H9 (cell line): Measurements from ENCODE around the gene FAM53C. TPM values are rescaled to one million over a fixed set of nuclear protein-coding genes. Genes with fewer than 3 reads are reported as not detected.
A peak's percentile ranks its signal among the peaks of the same experiment; 100 is the strongest.

ENCODE experiments used
- DNase-seq: peaks from one replicate; pipeline ENCODE4 v3.0.0-alpha.2; 2017
- H2AFZ ChIP-seq: one replicate; pipeline ENCODE4 v1.6.1; 2013; ENCODE audit warnings: mild to moderate bottlenecking, low read length, control low read depth, moderate library complexity
- H2AK5ac ChIP-seq: 2 replicates; pipeline ENCODE4 v1.6.1; 2013; ENCODE audit warnings: low read length, control low read depth, mixed read lengths; ENCODE audit not compliant: insufficient read length
- H2BK120ac ChIP-seq: one replicate; pipeline ENCODE4 v1.6.1; 2013; ENCODE audit warnings: low read depth, mild to moderate bottlenecking, low read length, control low read depth, inconsistent platforms; ENCODE audit not compliant: poor library complexity, severe bottlenecking
- H2BK12ac ChIP-seq: 2 replicates; pipeline ENCODE4 v1.6.1; 2013; ENCODE audit warnings: low read length, control low read depth, mixed read lengths, low read depth; ENCODE audit not compliant: insufficient read length
- H2BK15ac ChIP-seq: 2 replicates; pipeline ENCODE4 v1.6.1; 2013; ENCODE audit warnings: low read depth, low read length, control low read depth
- H2BK20ac ChIP-seq: one replicate; pipeline ENCODE4 v1.6.1; 2013; ENCODE audit warnings: low read depth, mild to moderate bottlenecking, low read length, control low read depth, inconsistent platforms; ENCODE audit not compliant: poor library complexity, severe bottlenecking
- H2BK5ac ChIP-seq: 2 replicates; pipeline ENCODE4 v1.6.1; 2013; ENCODE audit warnings: low read length, control low read depth, mixed read lengths; ENCODE audit not compliant: insufficient read length
- H3K14ac ChIP-seq: 2 replicates; pipeline ENCODE4 v1.6.1; 2013; ENCODE audit warnings: low read length, control low read depth; ENCODE audit not compliant: insufficient read depth
- H3K18ac ChIP-seq: 2 replicates; pipeline ENCODE4 v1.6.1; 2013; ENCODE audit warnings: low read depth, mild to moderate bottlenecking, mixed read lengths, low read length, control low read depth; ENCODE audit not compliant: insufficient read length
- H3K23ac ChIP-seq: 2 replicates; pipeline ENCODE4 v1.6.1; 2013; ENCODE audit warnings: low read length, control low read depth, mixed read lengths, low read depth; ENCODE audit not compliant: insufficient read length
- H3K23me2 ChIP-seq: 2 replicates; pipeline ENCODE4 v1.6.1; 2013; ENCODE audit warnings: low read depth, mild to moderate bottlenecking, mixed read lengths, low read length, control low read depth; ENCODE audit not compliant: insufficient read length, poor library complexity, severe bottlenecking
- H3K27ac ChIP-seq: 2 replicates; pipeline ENCODE4 v1.5.1; 2013; ENCODE audit warnings: low read length, control low read depth, mixed read lengths, low read depth; ENCODE audit not compliant: insufficient read length
- H3K27me3 ChIP-seq: 2 replicates; pipeline ENCODE4 v1.6.1; 2013; ENCODE audit warnings: low read length, control low read depth, inconsistent platforms; ENCODE audit not compliant: insufficient read depth
- H3K4ac ChIP-seq: 2 replicates; pipeline ENCODE4 v1.6.1; 2013; ENCODE audit warnings: low read depth, mild to moderate bottlenecking, control low read depth, inconsistent platforms, low read length, moderate library complexity
- H3K4me1 ChIP-seq: 2 replicates; pipeline ENCODE4 v1.6.1; 2013; ENCODE audit warnings: low read length, control low read depth, inconsistent platforms; ENCODE audit not compliant: insufficient read depth
- H3K4me2 ChIP-seq: 2 replicates; pipeline ENCODE4 v1.6.1; 2013; ENCODE audit warnings: low read length, control low read depth, mixed read lengths; ENCODE audit not compliant: insufficient read length, insufficient read depth
- H3K56ac ChIP-seq: 2 replicates; pipeline ENCODE4 v1.6.1; 2013; ENCODE audit warnings: low read depth, mild to moderate bottlenecking, mixed read lengths, low read length, control low read depth; ENCODE audit not compliant: insufficient read length
- H3K79me1 ChIP-seq: 2 replicates; pipeline ENCODE4 v1.6.1; 2013; ENCODE audit warnings: low read depth, mild to moderate bottlenecking, moderate library complexity, low read length, control low read depth, inconsistent platforms; ENCODE audit not compliant: insufficient read depth, poor library complexity, severe bottlenecking
- H3K79me2 ChIP-seq: 2 replicates; pipeline ENCODE4 v1.6.1; 2013; ENCODE audit warnings: low read length, control low read depth, inconsistent platforms; ENCODE audit not compliant: insufficient read depth
- H3K9ac ChIP-seq: 2 replicates; pipeline ENCODE4 v1.6.1; 2013; ENCODE audit warnings: low read length, control low read depth, mixed read lengths; ENCODE audit not compliant: insufficient read length; ENCODE audit errors: extremely low read depth
- H3K9me3 ChIP-seq: one replicate; pipeline ENCODE4 v1.6.1; 2013; ENCODE audit warnings: low read depth, low read length, inconsistent platforms; ENCODE audit not compliant: control insufficient read depth
- H3T11ph ChIP-seq: one replicate; pipeline ENCODE4 v1.6.1; 2013; ENCODE audit warnings: mild to moderate bottlenecking, low read length, control low read depth, inconsistent platforms
- H4K20me1 ChIP-seq: one replicate; pipeline ENCODE4 v1.6.1; 2013; ENCODE audit not compliant: control insufficient read depth, insufficient read length, insufficient read depth
- H4K5ac ChIP-seq: 2 replicates; pipeline ENCODE4 v1.6.1; 2013; ENCODE audit warnings: low read depth, mild to moderate bottlenecking, mixed read lengths, low read length, control low read depth; ENCODE audit not compliant: insufficient read length
- H4K8ac ChIP-seq: replicated peaks from 2 replicates; pipeline ENCODE4 v1.6.1; 2013; ENCODE audit warnings: low read length, control low read depth, mixed read lengths, low read depth; ENCODE audit not compliant: insufficient read length
- H4K91ac ChIP-seq: 2 replicates; pipeline ENCODE4 v1.6.1; 2013; ENCODE audit warnings: low read depth, mild to moderate bottlenecking, moderate library complexity, mixed read lengths, low read length, control low read depth; ENCODE audit not compliant: insufficient read length
- H3K27ac Mint-ChIP-seq, 3 experiments: 2 replicates in 2 of 3; 3 replicates in 1 of 3; pipeline ENCODE4 v1.8.0; 2020 to 2021; ENCODE audit warnings: mixed read lengths in 3 of 3, mild to moderate bottlenecking in 1 of 3, moderate library complexity in 1 of 3
- H3K27me3 Mint-ChIP-seq: 2 replicates; pipeline ENCODE4 v1.8.0; 2021; ENCODE audit warnings: low read depth, mild to moderate bottlenecking, moderate library complexity, mixed read lengths
- H3K36me3 Mint-ChIP-seq, 3 experiments: 2 replicates in 2 of 3; 3 replicates in 1 of 3; pipeline ENCODE4 v1.8.0; 2020 to 2021; ENCODE audit warnings: low read depth in 3 of 3, mixed read lengths in 3 of 3; ENCODE audit not compliant: insufficient read depth in 1 of 3
- H3K4me1 Mint-ChIP-seq, 2 experiments: 2 replicates each; pipeline ENCODE4 v1.8.0; 2020; ENCODE audit warnings: mixed read lengths in 2 of 2
- H3K4me3 Mint-ChIP-seq, 2 experiments: 2 replicates in 1 of 2; 3 replicates in 1 of 2; pipeline ENCODE4 v1.8.0; 2020 to 2021; ENCODE audit warnings: mild to moderate bottlenecking in 2 of 2, mixed read lengths in 2 of 2, moderate library complexity in 1 of 2
- H3K9me3 Mint-ChIP-seq, 2 experiments: 2 replicates in 1 of 2; 3 replicates in 1 of 2; pipeline ENCODE4 v1.8.0; 2020; ENCODE audit warnings: mild to moderate bottlenecking in 2 of 2, mixed read lengths in 2 of 2, moderate library complexity in 1 of 2
- WGBS: extraction: QIAGEN DNeasy Blood & Tissue Kit; methylation state at CpG from one replicate; pipeline ENCODE4 v1.1.7; 2013; ENCODE audit warnings: missing lambda C conversion rate, low lambda C conversion rate, mixed read lengths; ENCODE audit not compliant: insufficient read length; ENCODE audit errors: extremely low coverage; 5-methylcytosine and 5-hydroxymethylcytosine counted together
- total RNA-seq: library from RNA; stranded (reverse); gene quantifications from 2 replicates; pipeline ENCODE4 v1.2.1, GENCODE V29; 2021
- TF ChIP-seq, protein P1 (sequence below): fragments of 200-600 bp; sonication (generic); conservative IDR thresholded peaks from 3 replicates; pipeline ENCODE4 v1.8.0; 2021; ENCODE audit warnings: antibody characterized with exemption, mild to moderate bottlenecking

The FAM53C gene
- total RNA-seq, 1 experiment from 2014 or later = 59.6 TPM

DNA sequence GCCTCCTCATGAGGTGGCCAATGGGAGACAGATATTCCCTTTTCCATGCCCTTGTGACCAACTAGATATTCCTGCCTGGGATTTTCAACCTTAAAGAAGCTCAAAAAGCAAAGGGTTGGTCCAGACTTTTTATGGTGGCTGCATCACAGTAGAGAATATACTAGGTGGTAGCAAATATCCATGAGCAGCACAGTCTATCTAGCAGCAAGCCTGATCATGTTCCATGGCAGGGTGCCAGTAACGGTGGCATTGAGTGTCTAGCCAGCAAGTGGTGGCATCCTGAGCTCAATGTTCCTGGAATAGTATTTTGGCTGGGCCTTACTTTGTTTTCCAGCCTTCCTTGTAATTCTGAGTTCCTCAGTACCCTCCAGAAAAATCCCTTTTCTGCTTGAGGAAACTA is 32.3 kb upstream of the FAM53C start:
- Histone ChIP-seq H2BK5ac (no peak overlapping the region), H2AK5ac (no peak overlapping the region), H3K27ac (no peak overlapping the region), H3K23me2 (no peaks in the 10 kb centered on the region), H3K79me2 (no peaks in the 10 kb centered on the region), H3K56ac (no peak overlapping the region), H2AFZ (no peak overlapping the region), H3K23ac (no peak overlapping the region), H3T11ph (no peak overlapping the region), H3K4me1 (no peaks in the 10 kb centered on the region), H3K9me3 (no peaks in the 10 kb centered on the region), H2BK15ac (no peak overlapping the region), H3K18ac (no peak overlapping the region), H4K8ac (no peak overlapping the region), H3K9ac (no peak overlapping the region), H2BK120ac (no peak overlapping the region), H4K91ac (no peak overlapping the region), H2BK20ac (no peak overlapping the region), H3K79me1 (no peaks in the 10 kb centered on the region), H4K20me1 (no peaks in the 10 kb centered on the region), H2BK12ac (no peak overlapping the region), H3K14ac (no peak overlapping the region), H4K5ac (no peak overlapping the region), H3K4ac (no peak overlapping the region), H3K4me2 (no peak overlapping the region), H3K27me3 (no peaks in the 10 kb centered on the region)
- H3K27me3 Mint-ChIP-seq = no peaks in the 10 kb centered on the region
- DNase-seq = no peak
- no peaks in the 10 kb centered on the region for H3K9me3 Mint-ChIP-seq
- WGBS = no CpG with 5 or more reads among the region's 1 CpG
- no peak overlapping the region for H3K4me3 Mint-ChIP-seq
- peaks cover 0 to 3% of the 10 kb centered on the region in 2 experiments; a peak in 1 of 4 replicates for H3K4me1 Mint-ChIP-seq
- H3K27ac Mint-ChIP-seq = peak overlapping the region in 1 of 3 experiments; percentile 15; a peak in 1 of 7 replicates
- peaks cover 0 to 7% (median 0%) of the 10 kb centered on the region in 3 experiments; a peak in 3 of 7 replicates for H3K36me3 Mint-ChIP-seq
- TF ChIP-seq, protein P1, sequence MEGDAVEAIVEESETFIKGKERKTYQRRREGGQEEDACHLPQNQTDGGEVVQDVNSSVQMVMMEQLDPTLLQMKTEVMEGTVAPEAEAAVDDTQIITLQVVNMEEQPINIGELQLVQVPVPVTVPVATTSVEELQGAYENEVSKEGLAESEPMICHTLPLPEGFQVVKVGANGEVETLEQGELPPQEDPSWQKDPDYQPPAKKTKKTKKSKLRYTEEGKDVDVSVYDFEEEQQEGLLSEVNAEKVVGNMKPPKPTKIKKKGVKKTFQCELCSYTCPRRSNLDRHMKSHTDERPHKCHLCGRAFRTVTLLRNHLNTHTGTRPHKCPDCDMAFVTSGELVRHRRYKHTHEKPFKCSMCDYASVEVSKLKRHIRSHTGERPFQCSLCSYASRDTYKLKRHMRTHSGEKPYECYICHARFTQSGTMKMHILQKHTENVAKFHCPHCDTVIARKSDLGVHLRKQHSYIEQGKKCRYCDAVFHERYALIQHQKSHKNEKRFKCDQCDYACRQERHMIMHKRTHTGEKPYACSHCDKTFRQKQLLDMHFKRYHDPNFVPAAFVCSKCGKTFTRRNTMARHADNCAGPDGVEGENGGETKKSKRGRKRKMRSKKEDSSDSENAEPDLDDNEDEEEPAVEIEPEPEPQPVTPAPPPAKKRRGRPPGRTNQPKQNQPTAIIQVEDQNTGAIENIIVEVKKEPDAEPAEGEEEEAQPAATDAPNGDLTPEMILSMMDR = no peak
